Measurements from ENCODE around the gene CYP2S1.
"Not testable (repeated sequence)": the region's sequence is repeated elsewhere in the genome, so short reads cannot be mapped to it uniquely, and the experiment has no call there.

- peak; percentile 57 for TF ChIP-seq CTCF (IDR thresholded peaks at IDR 0.05; ENCODE audit: poor library complexity, severe bottlenecking)
- not testable (repeated sequence) for TF ChIP-seq MXI1 (conservative IDR thresholded peaks at IDR 0.05; ENCODE audit: poor library complexity, severe bottlenecking); EZH2 (IDR thresholded peaks at IDR 0.05; ENCODE audit: borderline replicate concordance, insufficient read depth, low read length, poor library complexity, severe bottlenecking); POLR2AphosphoS5 (IDR thresholded peaks at IDR 0.05); EP300 (conservative IDR thresholded peaks at IDR 0.05; ENCODE audit: poor library complexity, severe bottlenecking); TAF1 (IDR thresholded peaks at IDR 0.05; ENCODE audit: low read depth)
- peak; percentile 46 for TF ChIP-seq SMC3 (conservative IDR thresholded peaks at IDR 0.05; ENCODE audit: poor library complexity)
- peak; percentile 61 for TF ChIP-seq RAD21 (conservative IDR thresholded peaks at IDR 0.05)
Observed at GRCh38 chr19:41204338-41204737, 11.3 kb downstream of the CYP2S1 start.

All from neural cell (in vitro differentiated cells).